CD4-positive, alpha-beta T cell treated with Interferon alpha-2 for 1 hour (primary cell): Measurements from ENCODE around the gene SLC25A15.

Experiments used
- DNase-seq, 2 donors: peaks; one replicate each; pipeline ENCODE4 v3.0.0-alpha.2; 2020 to 2022

SLC25A15 gene

GRCh38 chr13:40789275-40790153 lies at the start of gene SLC25A15:
SLC25A15 (plus strand) TSS chr13:40789611; CDS start chr13:40793227, 3,616 bp downstream.
- DNase-seq, result peak; percentile 59 to 80

- DNase-seq, result no peak
Observed at GRCh38 chr13:40749327-40749726, 40.1 kb upstream of the SLC25A15 start.

GRCh38 chr13:40755082-40755700 lies 34.2 kb upstream of the SLC25A15 start:
- DNase-seq, result no peak

GRCh38 chr13:40756042-40756441 lies 33.4 kb upstream of the SLC25A15 start:
- no peak for DNase-seq

- no peak for DNase-seq
Observed at GRCh38 chr13:40758811-40759210, 30.6 kb upstream of the SLC25A15 start.

GRCh38 chr13:40762849-40763248 lies 26.6 kb upstream of the SLC25A15 start:
- DNase-seq, result no peak

GRCh38 chr13:40764587-40765403 lies 24.6 kb upstream of the SLC25A15 start:
- peak in 1 of 2 donors; percentile 47 for DNase-seq

GRCh38 chr13:40765602-40766001 lies 23.8 kb upstream of the SLC25A15 start:
- no peak for DNase-seq

- peak in 1 of 2 donors; percentile 14 for DNase-seq
Observed at GRCh38 chr13:40769970-40770369, 19.4 kb upstream of the SLC25A15 start.

GRCh38 chr13:40770609-40770933 lies 18.8 kb upstream of the SLC25A15 start:
- DNase-seq, result no peak

GRCh38 chr13:40770934-40771618 lies 18.3 kb upstream of the SLC25A15 start, which contains the start of gene MRPS31:
MRPS31 (minus strand) TSS chr13:40771190; CDS start chr13:40771136, 54 bp downstream.
- peak; percentile 93 to 95 for DNase-seq

- DNase-seq, result no peak
Observed at GRCh38 chr13:40772765-40773473, 16.5 kb upstream of the SLC25A15 start.

- DNase-seq, result no peak
Observed at GRCh38 chr13:40774672-40775071, 14.7 kb upstream of the SLC25A15 start.

GRCh38 chr13:40776232-40776631 lies 13.2 kb upstream of the SLC25A15 start:
- peak in 1 of 2 donors; percentile 37 for DNase-seq

- peak; percentile 75 to 83 for DNase-seq
Observed at GRCh38 chr13:40776681-40777165, 12.7 kb upstream of the SLC25A15 start.

- DNase-seq, result peak; percentile 38 to 73
Observed at GRCh38 chr13:40777166-40777808, 12.1 kb upstream of the SLC25A15 start.

- DNase-seq, result no peak
Observed at GRCh38 chr13:40777809-40778175, 11.6 kb upstream of the SLC25A15 start.

- DNase-seq, result no peak
Observed at GRCh38 chr13:40779049-40779448, 10.4 kb upstream of the SLC25A15 start.

- no peak for DNase-seq
Observed at GRCh38 chr13:40779796-40780285, 9.6 kb upstream of the SLC25A15 start.

GRCh38 chr13:40780822-40781401 lies 8.5 kb upstream of the SLC25A15 start:
- no peak for DNase-seq

GRCh38 chr13:40781717-40782116 lies 7.7 kb upstream of the SLC25A15 start:
- no peak for DNase-seq
